ENCODE measurements around the gene GLDC.

GLDC gene

GRCh38 chr9:6675268-6675667, 29.7 kb upstream of the GLDC start:
- TF ChIP-seq CTCF (IDR thresholded peaks at IDR 0.05; ENCODE audit: low read depth, low read length), result no peak
- H3K4me3 ChIP-seq (ENCODE audit: low read depth, low read length), result no peak overlapping the region
- in situ Hi-C loops (cut with HindIII; ENCODE audit: low sequenced_read_pairs), result no loop called here
- no peak for DNase-seq (ENCODE audit: low read depth, low spot score)

GRCh38 chr9:6673326-6674025, 27.9 kb upstream of the GLDC start:
- no peak for DNase-seq (ENCODE audit: low read depth, low spot score)
- in situ Hi-C loops (cut with HindIII; ENCODE audit: low sequenced_read_pairs), result no loop called here
- TF ChIP-seq CTCF (IDR thresholded peaks at IDR 0.05; ENCODE audit: low read depth, low read length), result no peak
- H3K4me3 ChIP-seq (ENCODE audit: low read depth, low read length), result no peak overlapping the region

- H3K4me3 ChIP-seq (ENCODE audit: low read depth, low read length), result no peak overlapping the region
- no peak for TF ChIP-seq CTCF (IDR thresholded peaks at IDR 0.05; ENCODE audit: low read depth, low read length)
- DNase-seq (ENCODE audit: low read depth, low spot score), result no peak
- in situ Hi-C loops (cut with HindIII; ENCODE audit: low sequenced_read_pairs), result no loop called here
These were observed 26.6 kb upstream of the GLDC start for GRCh38 chr9:6672118-6672517.

GRCh38 chr9:6671416-6671815, 25.9 kb upstream of the GLDC start:
- H3K4me3 ChIP-seq (ENCODE audit: low read depth, low read length), result no peak overlapping the region
- in situ Hi-C loops (cut with HindIII; ENCODE audit: low sequenced_read_pairs), result no loop called here
- TF ChIP-seq CTCF (IDR thresholded peaks at IDR 0.05; ENCODE audit: low read depth, low read length), result no peak
- DNase-seq (ENCODE audit: low read depth, low spot score), result no peak

GRCh38 chr9:6669881-6670280, 24.4 kb upstream of the GLDC start:
- in situ Hi-C loops (cut with HindIII; ENCODE audit: low sequenced_read_pairs), result no loop called here
- DNase-seq (ENCODE audit: low read depth, low spot score), result no peak
- H3K4me3 ChIP-seq (ENCODE audit: low read depth, low read length), result no peak overlapping the region
- no peak for TF ChIP-seq CTCF (IDR thresholded peaks at IDR 0.05; ENCODE audit: low read depth, low read length)

GRCh38 chr9:6667633-6668280, 22.2 kb upstream of the GLDC start:
- in situ Hi-C loops (cut with HindIII; ENCODE audit: low sequenced_read_pairs), result no loop called here
- TF ChIP-seq CTCF (IDR thresholded peaks at IDR 0.05; ENCODE audit: low read depth, low read length), result peak; percentile 52
- DNase-seq (ENCODE audit: low read depth, low spot score), result peak; percentile 40
- H3K4me3 ChIP-seq (ENCODE audit: low read depth, low read length), result no peak overlapping the region
